AG10803 (cell line): ENCODE results near the gene TMEM63C.

Experiments used
- DNase-seq: peaks from one replicate; pipeline ENCODE4 v3.0.0; 2010; ENCODE audit warnings: low read depth
- H3K4me3 ChIP-seq: 2 replicates; pipeline ENCODE4 v1.5.1; 2011; ENCODE audit warnings: mild to moderate bottlenecking, low read length, control low read depth
- CTCF ChIP-seq: conservative IDR thresholded peaks from 2 replicates; pipeline ENCODE4 v1.5.1; 2011; ENCODE audit warnings: mild to moderate bottlenecking, low read length, control low read depth, inconsistent platforms

TMEM63C gene

GRCh38 chr14:77180726-77181602 lies 634 bp upstream of the TMEM63C start:
- H3K4me3 ChIP-seq = no peak overlapping the region
- no peak for DNase-seq
- TF ChIP-seq CTCF = no peak

GRCh38 chr14:77183896-77184295 lies 2.3 kb downstream of the TMEM63C start:
- H3K4me3 ChIP-seq = no peak overlapping the region
- TF ChIP-seq CTCF = no peak
- no peak for DNase-seq

GRCh38 chr14:77184396-77185092 lies 2.9 kb downstream of the TMEM63C start:
- DNase-seq = no peak
- TF ChIP-seq CTCF = no peak
- no peak overlapping the region for H3K4me3 ChIP-seq

GRCh38 chr14:77185093-77185465 lies 3.5 kb downstream of the TMEM63C start:
- no peak for DNase-seq
- no peak overlapping the region for H3K4me3 ChIP-seq

GRCh38 chr14:77186911-77187648 lies 5.5 kb downstream of the TMEM63C start:
- no peak for TF ChIP-seq CTCF
- DNase-seq = peak; percentile 21
- no peak overlapping the region for H3K4me3 ChIP-seq

More at GRCh38 chr14:77185093-77185465, 3.5 kb downstream of the TMEM63C start:
- no peak for TF ChIP-seq CTCF

- H3K4me3 ChIP-seq = no peak overlapping the region
- DNase-seq = no peak
- TF ChIP-seq CTCF = no peak
These were observed 6.0 kb downstream of the TMEM63C start for GRCh38 chr14:77187649-77188012.
